Stimulated activated CD4-positive, alpha-beta T cell treated with anti-CD3 and anti-CD28 coated beads, Interleukin-12 subunit alpha, Interleukin-12 subunit beta, amount 100 ng/mL, for 4 hours (primary cell): Measurements from ENCODE around the gene MAD1L1.
A peak's percentile ranks its signal among the peaks of the same experiment; 100 is the strongest.

Source experiments
- DNase-seq: peaks from one replicate; pipeline ENCODE4 v3.0.0-alpha.2; 2020

MAD1L1 gene

DNA sequence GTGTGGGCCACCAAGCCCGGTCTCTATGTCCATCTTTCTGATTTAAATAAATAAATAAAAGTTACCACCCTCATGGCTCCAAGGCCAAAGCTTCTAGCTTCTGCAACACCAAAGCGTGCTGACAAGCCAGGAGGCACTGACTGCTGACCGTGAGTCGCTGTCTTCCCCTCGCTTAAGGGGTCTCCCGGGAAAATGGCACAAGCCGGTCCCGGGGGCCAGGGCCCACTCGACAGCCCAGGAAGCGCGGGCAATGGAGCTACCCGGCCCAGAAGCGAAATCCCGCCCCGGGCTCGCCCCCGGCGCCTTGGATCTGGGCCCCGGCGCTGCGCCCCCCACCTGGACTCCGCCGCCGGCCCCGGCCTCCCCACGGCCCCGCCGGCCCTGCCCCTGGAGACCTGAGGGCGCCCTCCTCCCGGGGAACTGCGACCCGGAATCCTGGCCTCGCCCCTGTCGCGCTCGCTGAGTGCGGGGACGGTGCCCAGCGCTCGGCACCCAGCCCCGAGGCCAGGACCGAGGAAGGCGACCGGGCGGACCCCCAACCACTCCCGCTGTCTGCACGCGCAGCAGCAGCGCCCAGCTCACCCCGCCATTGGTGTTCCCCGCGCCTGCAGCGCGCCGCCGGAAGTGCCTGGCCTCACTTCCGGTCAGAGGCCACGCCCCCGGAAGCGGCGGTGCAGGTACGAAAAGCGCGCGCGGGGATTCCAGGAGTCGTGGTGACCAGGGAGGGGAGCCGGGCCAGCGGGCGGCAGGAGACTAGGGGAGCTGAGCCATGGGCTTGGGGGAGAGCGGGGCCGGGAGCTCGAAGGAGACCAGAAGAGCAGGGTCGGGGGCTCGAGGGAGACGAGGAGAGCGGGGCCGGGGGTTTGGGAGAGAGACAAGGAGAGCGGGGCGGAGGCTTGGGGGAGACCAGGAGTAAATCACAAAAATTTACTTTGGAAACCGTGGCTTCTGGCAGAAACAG lies 9.1 kb upstream of the MAD1L1 start, which contains the start of the genes MRM2 and NUDT1:
Gene MRM2, minus strand, starts transcription at position 626 of the 961 bp plus-strand sequence. Its CDS starts 36 bp downstream, at position 590.
Gene NUDT1, plus strand, starts transcription at position 647 of the 961 bp plus-strand sequence. CDS start 2,349 bp downstream, outside the sequence.
- DNase-seq = peak; percentile 78

DNA sequence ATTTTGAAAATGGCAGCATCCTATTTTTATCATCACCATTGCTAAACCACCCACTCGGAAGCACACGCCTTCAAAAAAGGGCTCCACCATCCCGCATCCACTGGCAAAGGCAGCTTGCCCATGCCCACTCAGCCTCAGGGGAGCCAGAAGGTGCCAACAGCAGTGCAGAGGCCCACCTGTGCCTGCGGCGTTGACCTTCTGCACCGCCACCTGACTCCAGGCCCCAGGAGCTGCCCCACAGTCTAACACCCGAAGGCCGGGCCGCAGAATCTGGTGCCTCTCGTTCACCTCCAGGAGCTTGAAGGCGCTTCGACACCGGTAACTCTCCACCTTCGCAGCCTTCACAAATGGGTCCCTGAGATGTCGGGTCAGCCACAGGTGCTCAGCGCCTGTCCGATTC lies 6.5 kb upstream of the MAD1L1 start:
- DNase-seq = no peak

DNA sequence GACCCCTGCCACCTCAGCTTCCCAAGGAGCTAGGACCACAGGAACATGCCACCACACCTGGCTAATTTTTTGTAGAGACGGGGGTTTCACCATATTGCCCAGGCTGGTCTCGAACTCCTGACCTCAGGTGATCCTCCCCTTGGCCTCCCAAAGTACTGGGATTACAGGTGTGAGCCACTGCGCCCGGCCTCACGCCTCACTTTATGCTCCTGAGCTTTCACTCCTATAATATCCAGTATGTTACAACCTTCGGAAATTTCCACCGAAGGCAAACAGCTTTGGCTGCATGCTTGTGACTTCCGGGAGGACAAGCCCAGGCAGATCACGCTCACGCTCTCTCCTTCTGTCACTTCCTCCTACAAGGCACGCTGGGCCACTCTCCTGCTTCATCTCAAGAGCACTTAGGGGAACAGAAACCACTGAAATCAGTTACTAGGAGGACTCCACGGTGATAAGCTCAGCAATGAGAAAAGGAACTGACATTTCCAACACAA lies 4.4 kb upstream of the MAD1L1 start:
- no peak for DNase-seq

DNA sequence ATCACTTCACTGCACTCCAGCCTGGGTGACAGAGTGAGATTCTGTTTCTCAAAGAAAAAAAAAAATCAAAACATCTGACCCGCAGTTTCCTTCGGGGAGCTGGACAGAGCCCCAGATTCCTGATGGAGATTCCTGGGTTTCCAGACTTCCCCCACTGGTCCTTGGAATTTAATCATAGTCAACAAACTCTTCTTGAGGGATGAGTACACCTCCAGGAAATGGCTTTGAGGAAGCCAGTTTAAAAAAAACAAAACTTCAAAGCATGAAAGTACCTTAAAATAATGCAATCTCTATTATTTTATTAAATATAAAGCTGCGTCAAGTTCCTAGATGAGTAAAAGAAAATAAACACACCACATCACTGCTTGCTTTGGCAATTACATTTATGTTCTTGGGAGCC lies 1.2 kb upstream of the MAD1L1 start:
- DNase-seq = no peak

DNA sequence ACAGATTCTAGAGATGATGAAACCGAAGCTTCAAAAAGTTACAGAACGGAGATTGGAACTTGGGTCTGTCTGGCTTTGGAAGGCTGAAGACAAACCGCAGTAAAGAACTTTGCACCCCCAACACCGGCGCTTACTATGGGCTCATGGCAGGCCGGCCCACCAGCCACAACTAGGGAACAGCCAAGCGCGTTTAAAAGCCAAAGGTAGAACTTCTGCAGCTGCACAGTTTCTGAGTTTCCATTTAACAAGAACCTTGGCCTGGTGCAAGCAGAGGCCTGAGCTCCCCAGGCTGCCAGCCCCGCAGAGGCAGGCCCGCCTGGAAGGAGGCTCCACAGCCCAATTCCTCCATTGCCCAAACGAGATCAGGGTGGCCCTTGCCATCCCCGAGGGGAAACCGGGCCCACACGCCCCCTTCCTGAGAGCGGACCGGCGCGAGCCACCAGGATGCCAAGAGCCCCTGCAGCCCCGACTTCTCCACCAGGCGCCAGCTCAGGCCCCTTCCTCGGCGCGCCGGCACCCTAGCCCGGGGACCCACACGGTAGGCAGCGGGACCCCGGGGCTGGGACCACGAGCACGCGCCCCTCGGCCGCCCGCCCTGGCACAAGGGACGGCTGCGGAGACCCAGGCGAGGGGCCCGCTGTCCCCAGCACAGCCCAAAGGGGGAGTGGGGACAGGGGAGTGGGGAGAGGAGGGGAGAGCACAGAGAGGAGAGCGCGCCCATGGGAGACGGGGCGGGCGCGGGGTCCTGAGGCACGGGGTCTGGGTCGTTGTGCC lies 566 bp downstream of the MAD1L1 start:
- peak; percentile 24 for DNase-seq

DNA sequence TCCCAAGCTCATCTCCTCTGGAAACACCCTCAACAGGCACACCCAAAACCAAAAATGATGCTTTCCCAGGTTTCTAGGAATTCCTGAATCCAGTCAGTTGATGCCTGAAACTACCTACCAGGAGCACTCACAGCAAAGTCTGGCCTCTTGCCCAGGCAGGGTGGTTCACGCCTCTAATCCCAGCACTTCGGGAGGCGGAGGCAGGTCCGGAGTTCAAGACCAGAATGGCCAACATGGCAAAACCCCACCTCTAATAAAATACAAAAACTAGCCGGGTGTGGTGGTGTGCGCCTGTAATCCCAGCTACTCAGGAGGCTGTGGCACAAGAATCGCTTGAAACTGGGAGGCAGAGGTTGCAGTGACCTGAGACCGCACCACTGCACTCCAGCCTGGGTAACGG lies 1.9 kb downstream of the MAD1L1 start:
- DNase-seq = no peak

DNA sequence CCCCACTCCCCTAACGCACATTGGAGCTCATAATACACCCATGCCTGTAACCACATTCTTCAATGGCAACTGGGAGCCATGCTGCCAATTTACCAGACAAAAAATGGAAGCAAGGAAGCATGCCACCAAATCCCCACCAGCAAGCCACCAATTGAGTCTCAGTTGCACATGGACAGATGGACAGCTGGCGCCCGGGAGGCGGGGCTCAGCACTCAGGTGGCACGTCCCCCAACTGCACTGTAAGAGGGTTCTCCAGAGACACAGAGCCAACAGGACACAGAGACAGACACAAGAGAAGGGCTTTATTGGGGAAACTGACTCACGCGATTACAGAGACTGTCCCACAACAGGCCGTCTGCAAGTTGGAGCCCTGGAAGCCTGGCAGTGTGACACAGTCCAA lies 2.5 kb downstream of the MAD1L1 start:
- DNase-seq = no peak

DNA sequence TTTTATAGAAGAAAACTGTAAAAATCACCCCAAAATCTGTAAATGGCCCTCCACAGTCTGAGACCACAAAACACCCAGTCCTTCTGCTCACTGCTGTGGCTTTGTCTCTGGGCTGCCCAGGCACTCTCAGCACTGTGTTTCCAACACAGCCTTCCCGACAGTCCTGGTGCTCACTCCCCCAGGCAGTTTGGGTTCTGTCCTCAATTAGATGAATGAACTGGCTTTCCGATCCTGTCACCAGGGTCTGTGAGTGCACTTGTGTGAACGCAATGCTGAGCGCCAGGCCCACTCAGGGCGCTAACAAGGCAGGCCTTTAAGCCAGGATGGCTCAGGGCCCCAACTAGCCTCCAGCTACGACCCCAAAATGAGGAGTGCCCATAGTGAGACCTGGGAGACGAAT lies 3.3 kb downstream of the MAD1L1 start:
- no peak for DNase-seq

DNA sequence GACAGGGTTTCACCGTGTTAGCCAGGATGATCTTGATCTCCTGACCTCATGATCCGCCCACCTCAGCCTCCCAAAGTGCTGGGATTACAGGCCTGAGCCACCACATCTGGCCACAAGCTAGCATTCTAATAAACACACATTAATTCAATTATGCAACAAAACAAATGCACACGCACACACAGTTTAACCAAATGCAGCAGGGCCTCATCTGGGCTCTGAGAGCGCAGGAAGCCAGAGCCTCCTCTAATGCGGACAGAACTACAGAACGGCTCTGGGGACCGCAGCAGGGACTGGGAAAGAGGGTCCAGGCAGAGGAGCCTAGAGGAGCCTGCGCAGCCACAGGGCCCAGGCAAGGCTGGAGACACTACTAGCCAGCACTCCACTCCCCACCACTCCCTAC lies 3.8 kb downstream of the MAD1L1 start:
- no peak for DNase-seq

DNA sequence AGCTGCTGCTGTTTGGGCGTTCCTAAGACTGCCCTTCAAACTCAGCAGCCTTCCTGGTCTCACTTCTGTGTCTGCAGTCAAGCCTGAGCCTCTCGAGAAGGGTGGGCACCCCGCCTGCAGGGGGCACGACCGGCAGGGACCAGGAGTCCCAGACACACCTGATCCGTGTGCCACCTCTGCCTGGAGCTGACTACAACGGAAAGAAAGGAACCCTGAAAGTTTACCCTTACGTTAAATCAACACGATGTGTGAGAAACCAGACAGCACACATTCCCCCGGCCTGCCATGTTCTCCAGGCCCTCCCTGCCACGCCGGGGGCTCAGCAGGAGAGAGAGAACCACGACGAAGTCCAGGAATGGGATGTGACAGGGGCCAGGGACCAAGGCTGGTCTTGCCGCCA lies 5.0 kb downstream of the MAD1L1 start:
- DNase-seq = no peak

DNA sequence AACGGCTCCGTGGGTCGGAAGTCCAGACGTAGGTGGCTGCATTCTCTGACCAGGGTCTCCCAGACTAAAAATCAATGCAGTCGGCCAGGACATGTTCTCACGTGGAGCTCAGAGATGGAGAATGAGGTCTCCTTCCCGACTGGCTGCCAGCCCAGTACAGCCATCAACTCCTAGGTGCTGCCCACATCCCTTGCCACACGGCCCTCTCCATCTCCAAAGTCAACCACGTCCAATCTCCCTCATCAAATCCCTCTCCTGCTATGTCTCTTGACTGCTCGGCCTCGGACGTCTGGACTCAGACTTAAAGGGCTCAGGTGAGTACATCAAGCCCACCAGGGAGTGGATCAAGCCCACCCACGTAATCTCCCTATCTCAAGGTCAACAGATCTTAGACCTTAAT lies 6.9 kb downstream of the MAD1L1 start:
- DNase-seq = no peak

DNA sequence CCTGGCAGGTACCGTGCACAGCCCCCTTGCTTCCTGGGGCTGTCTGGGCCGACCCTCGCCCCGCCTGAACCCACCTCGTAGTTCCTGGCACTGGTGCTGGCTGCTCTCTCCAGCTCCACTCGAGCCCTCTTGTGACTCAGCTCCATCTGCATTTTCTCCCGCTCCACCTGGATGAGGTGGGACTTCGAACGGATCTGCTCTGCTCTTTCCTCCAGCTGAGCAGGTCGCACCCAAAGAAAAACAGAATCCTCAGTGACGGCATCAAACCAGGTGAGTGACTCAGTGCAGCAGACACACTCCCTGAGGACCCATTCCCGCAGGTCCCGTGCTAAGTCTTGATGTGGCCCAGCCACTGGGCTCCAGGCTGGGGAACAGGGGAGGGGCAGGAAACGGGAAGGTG lies 7.4 kb downstream of the MAD1L1 start:
- no peak for DNase-seq

DNA sequence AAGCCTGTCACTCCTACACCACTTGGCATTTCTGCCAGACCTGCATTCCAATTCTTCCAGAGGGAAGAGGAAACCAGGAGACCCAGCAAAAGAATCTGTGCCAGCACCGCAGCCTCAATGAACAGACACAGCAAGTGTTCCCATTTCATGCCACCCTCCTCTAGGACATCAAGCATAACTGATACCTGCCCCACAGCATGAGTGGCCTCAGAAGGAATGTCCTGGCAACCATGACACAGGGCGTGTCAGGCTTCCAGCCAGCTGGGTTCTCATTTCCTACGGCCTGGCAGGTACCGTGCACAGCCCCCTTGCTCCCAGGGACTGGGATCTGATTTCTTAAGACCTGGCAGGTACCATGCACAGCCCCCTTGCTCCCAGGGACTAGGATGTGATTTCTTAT lies 7.8 kb downstream of the MAD1L1 start:
- DNase-seq = no peak

DNA sequence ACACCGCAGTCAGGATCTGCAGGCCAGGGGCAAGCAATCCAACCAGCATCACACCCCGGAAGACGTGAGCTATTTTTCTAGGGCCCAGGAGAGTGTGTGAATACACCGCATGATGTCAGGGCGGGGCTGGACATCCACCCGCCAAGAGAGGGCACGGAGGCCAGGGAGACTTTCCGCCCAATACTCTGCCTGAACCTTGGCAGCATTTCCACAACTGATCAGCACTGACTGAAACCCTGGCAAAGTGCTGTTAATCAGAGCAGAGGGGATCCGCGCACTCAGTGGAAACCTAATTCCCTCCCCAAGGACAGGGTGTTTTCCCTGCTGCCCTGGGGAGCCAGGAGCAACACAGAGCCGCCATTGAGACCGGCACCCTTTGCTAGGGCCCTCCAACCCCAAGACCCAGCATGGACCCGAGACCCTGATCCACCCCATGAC lies 8.2 kb downstream of the MAD1L1 start:
- DNase-seq = no peak

DNA sequence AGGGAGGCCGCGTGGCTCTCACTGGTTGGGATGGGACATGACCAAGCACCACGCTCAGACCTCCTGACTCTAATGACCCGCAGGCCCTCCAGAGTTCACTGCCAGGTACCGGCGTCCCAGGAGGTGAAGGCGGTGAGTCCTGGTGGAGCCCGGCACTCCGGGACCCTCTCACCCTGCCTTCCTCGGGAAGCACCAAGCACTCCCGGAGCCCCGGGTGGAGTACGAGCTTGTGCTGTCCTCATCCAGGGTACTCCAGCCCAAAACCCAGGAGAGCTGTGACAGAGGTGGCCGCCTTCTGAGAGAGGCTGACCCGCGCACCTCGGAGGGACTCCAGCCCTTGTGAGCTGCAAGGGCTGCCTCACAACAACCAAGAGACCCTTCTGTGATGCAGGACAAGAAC lies 9.4 kb downstream of the MAD1L1 start:
- no peak for DNase-seq

DNA sequence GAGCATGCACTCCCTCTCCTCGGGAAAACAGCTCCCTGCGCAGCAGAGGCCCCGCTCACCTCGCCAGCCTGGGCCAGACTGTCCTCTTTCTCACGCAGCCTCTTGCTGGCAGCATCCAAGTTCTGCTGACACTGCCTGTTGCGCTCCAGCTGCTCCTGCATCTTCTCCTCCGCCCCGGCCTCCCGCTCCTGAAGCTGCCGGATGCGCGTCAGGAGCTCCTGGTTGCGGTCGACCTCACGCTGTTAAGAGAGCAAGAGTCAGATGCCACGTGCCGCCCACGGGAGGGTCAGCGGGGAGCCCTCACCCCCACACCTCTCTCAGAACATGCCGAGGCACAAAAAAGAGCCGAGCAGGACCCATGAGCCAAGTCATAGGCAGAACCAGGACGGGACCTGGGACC lies 10.2 kb downstream of the MAD1L1 start:
- no peak for DNase-seq

DNA sequence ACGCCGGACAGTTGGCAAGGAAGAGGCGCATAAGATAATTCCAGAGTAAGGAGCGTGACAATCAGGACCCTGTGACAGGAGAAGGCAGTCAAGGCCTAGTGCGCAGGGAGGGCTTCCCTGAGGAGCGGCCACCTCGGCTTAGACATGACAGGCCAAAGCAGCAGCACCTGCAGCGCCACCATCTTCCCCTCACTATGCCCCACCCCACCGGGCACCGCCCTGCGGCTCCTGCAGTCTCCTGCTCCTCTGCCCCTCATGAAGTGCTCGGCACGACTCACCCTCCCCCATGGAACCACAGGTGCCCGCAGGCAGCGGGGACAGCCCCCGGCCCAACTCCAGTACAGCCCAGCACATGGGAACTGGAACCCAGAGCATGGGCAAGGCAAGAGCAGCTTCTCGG lies 11.8 kb downstream of the MAD1L1 start:
- DNase-seq = no peak

DNA sequence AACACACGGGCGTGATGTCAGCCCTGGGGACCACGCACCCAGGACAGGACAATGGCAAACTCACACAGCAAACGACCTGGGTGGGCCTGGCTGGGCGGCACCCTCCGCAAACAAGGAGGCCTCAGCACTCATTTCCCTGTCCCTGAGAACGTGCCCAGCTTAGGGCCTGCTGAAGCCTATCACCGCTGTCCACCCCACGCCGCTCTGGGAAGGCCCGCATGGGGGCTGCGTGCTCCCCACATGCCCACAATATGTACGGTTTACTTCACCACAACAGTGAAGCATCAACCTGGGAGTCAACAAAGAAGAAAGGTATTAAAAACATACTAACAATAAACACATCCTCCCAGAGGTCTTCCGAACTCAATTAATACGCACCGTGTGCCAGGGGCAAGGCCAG lies 12.2 kb downstream of the MAD1L1 start:
- DNase-seq = no peak

DNA sequence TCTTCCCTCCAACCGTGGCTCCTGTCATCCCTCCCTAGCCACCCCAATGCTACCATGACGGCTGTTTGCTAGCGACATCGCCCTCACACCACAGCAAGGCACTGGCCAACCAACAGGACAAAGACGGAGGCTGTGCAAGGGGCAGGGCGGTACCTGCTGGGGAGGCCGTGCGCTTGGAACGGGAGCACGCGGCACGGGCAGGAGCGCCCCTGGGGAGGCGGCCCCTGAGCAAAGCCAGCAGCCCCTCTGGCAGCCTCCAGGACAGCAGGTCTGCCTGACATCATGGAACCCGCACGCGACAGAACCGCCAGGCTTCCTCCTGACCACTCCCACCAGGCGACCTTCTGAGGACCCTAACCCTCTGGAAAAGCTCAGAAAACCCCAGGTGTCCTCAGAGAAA lies 12.7 kb downstream of the MAD1L1 start:
- DNase-seq = no peak

DNA sequence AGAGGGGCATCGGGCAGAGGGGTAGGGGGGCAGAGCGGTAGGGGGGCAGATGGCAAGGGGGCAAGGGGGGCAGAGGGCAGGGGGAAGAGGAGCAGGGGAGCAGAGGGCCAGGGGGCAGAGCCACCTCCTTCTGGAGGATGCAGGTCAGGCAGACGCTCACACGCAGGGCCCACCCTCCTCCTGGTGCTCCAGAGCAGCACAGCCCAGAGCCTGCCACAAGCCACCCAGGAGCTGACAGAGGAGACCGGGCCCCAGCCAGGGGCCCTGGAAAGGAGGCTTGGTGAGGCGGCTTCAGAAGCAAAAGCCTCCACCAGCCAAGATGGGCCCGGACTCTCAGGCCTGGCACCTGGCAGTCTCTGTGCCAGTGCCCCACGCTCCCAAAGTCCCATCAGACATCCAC lies 13.1 kb downstream of the MAD1L1 start:
- no peak for DNase-seq

DNA sequence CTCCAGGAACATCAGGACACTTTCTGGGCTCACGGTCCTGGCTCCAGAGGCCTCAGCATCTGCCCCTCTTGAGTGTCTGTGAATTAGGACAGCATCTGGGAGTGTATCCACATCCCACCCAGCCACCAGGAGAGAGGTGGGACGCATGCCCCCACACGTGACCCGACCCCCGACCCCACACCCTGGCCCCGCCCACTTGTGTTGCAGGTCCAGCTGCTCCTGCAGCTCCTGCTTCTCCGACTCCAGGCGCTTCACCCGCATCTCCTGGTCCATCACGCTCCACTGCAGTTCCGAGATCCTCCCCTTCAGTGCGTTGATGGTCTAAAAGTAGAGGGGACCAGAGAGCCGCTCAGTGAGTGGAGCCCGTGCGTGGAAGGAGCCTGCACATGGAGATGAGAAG lies 13.6 kb downstream of the MAD1L1 start:
- no peak for DNase-seq

DNA sequence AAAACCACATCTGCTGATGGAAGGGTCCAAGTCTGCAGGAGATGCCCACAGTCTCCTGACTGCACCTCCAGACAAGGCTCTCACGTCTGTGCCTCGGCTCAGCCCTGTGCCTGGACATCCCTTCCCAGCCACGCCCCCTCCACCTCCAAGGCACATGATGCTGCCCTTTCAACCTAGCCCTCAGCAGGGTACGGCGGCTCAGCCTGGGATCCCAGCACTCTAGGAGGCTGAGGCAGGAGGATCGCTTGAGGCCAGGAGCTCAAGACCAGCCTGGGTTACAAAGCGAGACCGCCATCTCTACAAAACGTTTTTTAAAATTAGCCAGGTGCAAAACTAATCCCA lies 14.3 kb downstream of the MAD1L1 start:
- no peak for DNase-seq

DNA sequence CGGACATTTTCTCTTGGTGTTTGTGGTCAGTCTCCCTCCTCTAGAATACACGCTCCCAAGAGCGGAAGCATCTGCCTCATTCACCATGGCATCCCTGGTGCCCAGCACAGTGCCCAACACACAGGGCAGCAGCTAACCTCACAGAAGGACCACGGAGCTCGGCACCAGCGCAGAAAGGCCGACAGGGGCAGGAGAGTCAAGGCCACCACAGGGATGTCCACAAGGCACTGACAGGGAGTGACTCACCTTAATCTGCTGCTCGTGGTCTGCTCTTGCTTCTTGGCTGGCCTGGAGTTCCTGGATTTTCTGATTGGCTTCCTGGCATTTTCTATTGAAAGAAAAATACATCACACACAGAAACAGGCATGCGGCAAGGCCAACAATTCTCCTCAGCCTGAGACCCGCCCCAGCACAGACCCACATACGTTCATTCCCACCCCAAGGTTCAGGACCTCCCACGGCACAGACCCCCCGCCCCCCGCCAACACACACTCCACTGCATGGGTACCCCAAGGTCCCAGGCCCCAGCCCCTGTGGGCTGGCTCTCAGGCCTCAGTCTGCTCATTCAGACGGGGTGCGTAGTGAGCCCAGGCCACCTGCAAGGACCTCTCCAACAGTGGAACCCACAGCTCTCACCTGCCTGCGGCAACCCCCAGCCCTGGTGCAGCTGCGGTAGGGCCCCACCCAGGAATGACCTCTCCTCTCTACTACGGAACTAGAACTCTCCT lies 14.9 kb downstream of the MAD1L1 start:
- DNase-seq = no peak
